Fibroblast of lung (primary cell): ENCODE data around the gene MYDGF. TPM values are rescaled to one million over a fixed set of nuclear protein-coding genes. Genes with fewer than 3 reads are reported as not detected.

Experiments used
- DNase-seq, 2 donors: peaks; one replicate each; pipeline versions ENCODE4 v3.0.0 to v3.0.0-alpha.2; 2010; ENCODE audit warnings: low read depth in 2 of 2
- H2AFZ ChIP-seq: 2 replicates; pipeline ENCODE4 v1.5.1; 2012; ENCODE audit warnings: low read length, control low read depth, inconsistent platforms
- H3K27ac ChIP-seq: 2 replicates; pipeline ENCODE4 v1.5.1; 2011; ENCODE audit warnings: low read length, control low read depth; ENCODE audit not compliant: insufficient read depth
- H3K27me3 ChIP-seq: 2 replicates; pipeline ENCODE4 v1.5.1; 2011; ENCODE audit warnings: mild to moderate bottlenecking, low read length; ENCODE audit not compliant: control insufficient read depth, insufficient read depth
- H3K36me3 ChIP-seq: 2 replicates; pipeline ENCODE4 v1.5.1; 2011; ENCODE audit warnings: low read length; ENCODE audit not compliant: control insufficient read depth, insufficient read depth
- H3K4me1 ChIP-seq: 2 replicates; pipeline ENCODE4 v1.5.1; 2011; ENCODE audit warnings: low read length; ENCODE audit not compliant: control insufficient read depth, insufficient read depth; ENCODE audit errors: extremely low read depth
- H3K4me2 ChIP-seq: 2 replicates; pipeline ENCODE4 v1.5.1; 2011; ENCODE audit warnings: low read length, control low read depth; ENCODE audit not compliant: insufficient read depth; ENCODE audit errors: extremely low read depth
- H3K4me3 ChIP-seq, 4 experiments: fragments of 200-600 bp in 1 of 4; sonication (generic) in 1 of 4; replicated peaks in 1 of 4; 2 replicates each; pipeline ENCODE4 v1.5.1; 2011 to 2016; ENCODE audit warnings: low read length in 4 of 4, low read depth in 3 of 4, mild to moderate bottlenecking in 3 of 4, control low read depth in 2 of 4, inconsistent platforms in 1 of 4, mixed read lengths in 1 of 4; ENCODE audit not compliant: insufficient read depth in 1 of 4; ENCODE audit errors: control extremely low read depth in 1 of 4
- H3K79me2 ChIP-seq: 2 replicates; pipeline ENCODE4 v1.5.1; 2012; ENCODE audit warnings: mild to moderate bottlenecking, low read length, inconsistent platforms; ENCODE audit not compliant: control insufficient read depth, insufficient read depth
- H3K9ac ChIP-seq: 2 replicates; pipeline ENCODE4 v1.5.1; 2011; ENCODE audit warnings: mild to moderate bottlenecking, low read length, control low read depth; ENCODE audit not compliant: insufficient read depth
- H3K9me3 ChIP-seq: 2 replicates; pipeline ENCODE4 v1.5.1; 2012; ENCODE audit warnings: low read depth, low read length; ENCODE audit not compliant: control insufficient read depth, insufficient read depth
- H4K20me1 ChIP-seq: 2 replicates; pipeline ENCODE4 v1.5.1; 2011; ENCODE audit warnings: low read length; ENCODE audit not compliant: control insufficient read depth, insufficient read depth; ENCODE audit errors: extremely low read depth
- EZH2 ChIP-seq: IDR thresholded peaks from 2 replicates; pipeline ENCODE4 v1.5.1; 2012; ENCODE audit warnings: low read length, control low read depth, mild to moderate bottlenecking; ENCODE audit errors: missing control alignments
- polyA plus RNA-seq, 2 donors: library from polyadenylated mRNA; depleted of rRNA in 1 of 2; stranded (reverse) in 1 of 2; unstranded in 1 of 2; fragments of >200 nt; gene quantifications; 2 replicates each; pipeline ENCODE4 v1.2.1, GENCODE V29; 2011 to 2012; ENCODE audit warnings: missing spikeins in 1 of 2
- total RNA-seq: library from RNA; depleted of rRNA; stranded (reverse); fragments of >200 nt; gene quantifications from 2 replicates; pipeline ENCODE4 v1.2.1, GENCODE V29; 2014
- TF ChIP-seq, protein P1 (sequence below), 2 donors: IDR thresholded peaks in 1 of 2; conservative IDR thresholded peaks in 1 of 2; 1 replicate in 1 of 2; 2 replicates in 1 of 2; pipeline ENCODE4 v1.5.1; 2011 to 2012; ENCODE audit warnings: low read length in 2 of 2, control low read depth in 1 of 2, inconsistent platforms in 1 of 2, low read depth in 1 of 2, mild to moderate bottlenecking in 1 of 2

Gene MYDGF
- total and polyA plus RNA-seq, 2 donors (not counting 1 experiment from before 2014, with no cell fraction given), result 167 to 181 TPM

DNA sequence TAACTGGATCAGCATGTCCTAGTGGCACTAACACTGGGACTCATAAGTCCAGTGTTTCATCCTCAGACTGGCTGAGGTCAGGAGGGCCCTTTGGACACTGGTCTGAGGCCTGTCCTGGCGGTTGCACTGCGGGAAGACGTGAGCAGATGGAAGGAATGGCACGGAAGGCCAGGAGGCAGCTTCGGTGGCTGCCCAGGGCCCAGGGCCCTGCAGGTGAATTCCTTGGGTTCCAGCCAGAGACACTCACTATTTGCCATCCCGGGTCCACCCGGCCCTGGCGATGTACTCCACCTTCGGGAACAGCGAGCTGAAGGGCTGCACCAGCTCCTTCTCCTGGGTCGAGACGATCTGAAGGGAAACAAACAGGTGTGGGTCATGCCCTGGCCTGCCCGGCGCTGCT, 27.2 kb upstream of the MYDGF start:
- TF ChIP-seq, protein P1, sequence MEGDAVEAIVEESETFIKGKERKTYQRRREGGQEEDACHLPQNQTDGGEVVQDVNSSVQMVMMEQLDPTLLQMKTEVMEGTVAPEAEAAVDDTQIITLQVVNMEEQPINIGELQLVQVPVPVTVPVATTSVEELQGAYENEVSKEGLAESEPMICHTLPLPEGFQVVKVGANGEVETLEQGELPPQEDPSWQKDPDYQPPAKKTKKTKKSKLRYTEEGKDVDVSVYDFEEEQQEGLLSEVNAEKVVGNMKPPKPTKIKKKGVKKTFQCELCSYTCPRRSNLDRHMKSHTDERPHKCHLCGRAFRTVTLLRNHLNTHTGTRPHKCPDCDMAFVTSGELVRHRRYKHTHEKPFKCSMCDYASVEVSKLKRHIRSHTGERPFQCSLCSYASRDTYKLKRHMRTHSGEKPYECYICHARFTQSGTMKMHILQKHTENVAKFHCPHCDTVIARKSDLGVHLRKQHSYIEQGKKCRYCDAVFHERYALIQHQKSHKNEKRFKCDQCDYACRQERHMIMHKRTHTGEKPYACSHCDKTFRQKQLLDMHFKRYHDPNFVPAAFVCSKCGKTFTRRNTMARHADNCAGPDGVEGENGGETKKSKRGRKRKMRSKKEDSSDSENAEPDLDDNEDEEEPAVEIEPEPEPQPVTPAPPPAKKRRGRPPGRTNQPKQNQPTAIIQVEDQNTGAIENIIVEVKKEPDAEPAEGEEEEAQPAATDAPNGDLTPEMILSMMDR (conservative IDR thresholded peaks at IDR 0.05 in 1 of 2, IDR thresholded peaks at IDR 0.05 in 1 of 2; ENCODE audit: low read depth in 1 of 2, low read length in 2 of 2), result no peak
- no peak for TF ChIP-seq EZH2
- Histone ChIP-seq H2AFZ (no peak overlapping the region), H3K9ac (no peak overlapping the region), H3K4me1 (peaks cover 9% of the 10 kb centered on the region), H3K27me3 (no peaks in the 10 kb centered on the region), H3K9me3 (no peaks in the 10 kb centered on the region), H3K36me3 (peaks cover 37% of the 10 kb centered on the region), H3K4me3 (no peak overlapping the region), H3K79me2 (no peaks in the 10 kb centered on the region), H3K4me2 (no peak overlapping the region), H3K27ac (peak overlapping the region; percentile 37), H4K20me1 (no peaks in the 10 kb centered on the region)
- DNase-seq, result no peak

- no peak for DNase-seq
- no peak overlapping the region for H2AFZ ChIP-seq
- no peak overlapping the region for H3K27ac ChIP-seq
- no peak overlapping the region for H3K4me2 ChIP-seq
- TF ChIP-seq, protein P1 (conservative IDR thresholded peaks at IDR 0.05 in 1 of 2, IDR thresholded peaks at IDR 0.05 in 1 of 2; ENCODE audit: low read depth in 1 of 2, low read length in 2 of 2), result no peak
- TF ChIP-seq EZH2, result no peak
- no peak overlapping the region for H3K4me3 ChIP-seq
- peaks cover 9% of the 10 kb centered on the region for H3K4me1 ChIP-seq
- H3K9me3 ChIP-seq, result no peaks in the 10 kb centered on the region
- no peaks in the 10 kb centered on the region for H3K27me3 ChIP-seq
- H3K9ac ChIP-seq, result no peak overlapping the region
- H3K79me2 ChIP-seq, result no peaks in the 10 kb centered on the region
- no peaks in the 10 kb centered on the region for H4K20me1 ChIP-seq
- peaks cover 35% of the 10 kb centered on the region for H3K36me3 ChIP-seq
Observed at GRCh38 chr19:4695224-4695731, 25.1 kb upstream of the MYDGF start.

GRCh38 chr19:4694211-4694987, 24.3 kb upstream of the MYDGF start:
- peak; percentile 98 to 99 for DNase-seq
- Histone ChIP-seq H3K27me3 (no peaks in the 10 kb centered on the region), H3K9ac (no peak overlapping the region), H3K27ac (peak overlapping the region; percentile 17), H3K4me1 (peaks cover 9% of the 10 kb centered on the region), H3K4me2 (no peak overlapping the region), H2AFZ (no peak overlapping the region), H3K4me3 (peak overlapping the region in 1 of 4 experiments; percentile 26), H4K20me1 (no peaks in the 10 kb centered on the region), H3K36me3 (peaks cover 32% of the 10 kb centered on the region), H3K79me2 (no peaks in the 10 kb centered on the region), H3K9me3 (no peaks in the 10 kb centered on the region)
- TF ChIP-seq, protein P1 (conservative IDR thresholded peaks at IDR 0.05 in 1 of 2, IDR thresholded peaks at IDR 0.05 in 1 of 2; ENCODE audit: low read depth in 1 of 2, low read length in 2 of 2), result no peak
- TF ChIP-seq EZH2, result no peak
